Measurements from ENCODE around the gene PPP2R5B.

The PPP2R5B gene

GRCh38 chr11:64935359-64936081 lies 11.0 kb downstream of the PPP2R5B start, which contains the start of gene GPHA2:
TSS of gene GPHA2 (minus strand) at chr11:64935893. CDS start at chr11:64935460, 433 bp downstream.
- no peak within 1 kb of the TSS for H2AFZ ChIP-seq
- H3K27me3 ChIP-seq (ENCODE audit: control insufficient read depth, insufficient read depth, low read length), result no peaks in the 10 kb centered on the region
- no peaks in the 10 kb centered on the region for H3K4me1 ChIP-seq
- H3K4me3 ChIP-seq (ENCODE audit: low read depth, low read length), result no peak within 1 kb of the TSS
- no peaks in the 10 kb centered on the region for H3K9me3 ChIP-seq (ENCODE audit: control insufficient read depth, low read length)
- H3K27ac ChIP-seq, result no peak within 1 kb of the TSS
- H3K79me2 ChIP-seq, result no peaks in the 10 kb centered on the region
- TF ChIP-seq CTCF (IDR thresholded peaks at IDR 0.05), result no peak
- no peaks in the 10 kb centered on the region for H3K36me3 ChIP-seq (ENCODE audit: control insufficient read depth, insufficient read depth, low read length)
- no peak within 1 kb of the TSS for H3K4me2 ChIP-seq (ENCODE audit: low read length)
- no peak within 1 kb of the TSS for H3K9ac ChIP-seq

- no peak overlapping the region for H3K9ac ChIP-seq
- H3K9me3 ChIP-seq (ENCODE audit: control insufficient read depth, low read length), result no peaks in the 10 kb centered on the region
- no peak overlapping the region for H3K27ac ChIP-seq
- H3K4me2 ChIP-seq (ENCODE audit: low read length), result no peak overlapping the region
- no peak overlapping the region for H3K4me3 ChIP-seq (ENCODE audit: low read depth, low read length)
- no peaks in the 10 kb centered on the region for H3K36me3 ChIP-seq (ENCODE audit: control insufficient read depth, insufficient read depth, low read length)
- no peaks in the 10 kb centered on the region for H3K4me1 ChIP-seq
- H3K79me2 ChIP-seq, result no peaks in the 10 kb centered on the region
- H2AFZ ChIP-seq, result no peak overlapping the region
- H3K27me3 ChIP-seq (ENCODE audit: control insufficient read depth, insufficient read depth, low read length), result no peaks in the 10 kb centered on the region
- no peak for TF ChIP-seq CTCF (IDR thresholded peaks at IDR 0.05)
Measured at GRCh38 chr11:64936539-64936938, 12.1 kb downstream of the PPP2R5B start.

GRCh38 chr11:64947208-64947814 lies 22.8 kb downstream of the PPP2R5B start:
- no peak overlapping the region for H3K4me2 ChIP-seq (ENCODE audit: low read length)
- no peak overlapping the region for H3K27ac ChIP-seq
- no peak overlapping the region for H3K9ac ChIP-seq
- H3K79me2 ChIP-seq, result no peaks in the 10 kb centered on the region
- no peaks in the 10 kb centered on the region for H3K36me3 ChIP-seq (ENCODE audit: control insufficient read depth, insufficient read depth, low read length)
- TF ChIP-seq CTCF (IDR thresholded peaks at IDR 0.05), result no peak
- H3K27me3 ChIP-seq (ENCODE audit: control insufficient read depth, insufficient read depth, low read length), result no peaks in the 10 kb centered on the region
- no peaks in the 10 kb centered on the region for H3K4me1 ChIP-seq
- H3K9me3 ChIP-seq (ENCODE audit: control insufficient read depth, low read length), result no peaks in the 10 kb centered on the region
- H3K4me3 ChIP-seq (ENCODE audit: low read depth, low read length), result no peak overlapping the region
- H2AFZ ChIP-seq, result no peak overlapping the region

- Histone ChIP-seq H3K4me2 (ENCODE audit: low read length) (no peak overlapping the region), H3K4me3 (ENCODE audit: low read depth, low read length) (no peak overlapping the region), H3K9me3 (ENCODE audit: control insufficient read depth, low read length) (no peaks in the 10 kb centered on the region), H3K4me1 (no peaks in the 10 kb centered on the region), H3K27me3 (ENCODE audit: control insufficient read depth, insufficient read depth, low read length) (no peaks in the 10 kb centered on the region), H2AFZ (no peak overlapping the region), H3K79me2 (no peaks in the 10 kb centered on the region), H3K27ac (no peak overlapping the region), H3K9ac (no peak overlapping the region), H3K36me3 (ENCODE audit: control insufficient read depth, insufficient read depth, low read length) (no peaks in the 10 kb centered on the region)
- TF ChIP-seq CTCF (IDR thresholded peaks at IDR 0.05), result no peak
Measured at GRCh38 chr11:64951529-64951928, 27.0 kb downstream of the PPP2R5B start.

All from parathyroid adenoma (tissue), 2 donors.